Measurements from ENCODE around the gene PRKX.
A peak's percentile ranks its signal among the peaks of the same experiment; 100 is the strongest.
"Not testable (repeated sequence)": the region's sequence is repeated elsewhere in the genome, so short reads cannot be mapped to it uniquely, and the experiment has no call there.

The PRKX gene

DNA sequence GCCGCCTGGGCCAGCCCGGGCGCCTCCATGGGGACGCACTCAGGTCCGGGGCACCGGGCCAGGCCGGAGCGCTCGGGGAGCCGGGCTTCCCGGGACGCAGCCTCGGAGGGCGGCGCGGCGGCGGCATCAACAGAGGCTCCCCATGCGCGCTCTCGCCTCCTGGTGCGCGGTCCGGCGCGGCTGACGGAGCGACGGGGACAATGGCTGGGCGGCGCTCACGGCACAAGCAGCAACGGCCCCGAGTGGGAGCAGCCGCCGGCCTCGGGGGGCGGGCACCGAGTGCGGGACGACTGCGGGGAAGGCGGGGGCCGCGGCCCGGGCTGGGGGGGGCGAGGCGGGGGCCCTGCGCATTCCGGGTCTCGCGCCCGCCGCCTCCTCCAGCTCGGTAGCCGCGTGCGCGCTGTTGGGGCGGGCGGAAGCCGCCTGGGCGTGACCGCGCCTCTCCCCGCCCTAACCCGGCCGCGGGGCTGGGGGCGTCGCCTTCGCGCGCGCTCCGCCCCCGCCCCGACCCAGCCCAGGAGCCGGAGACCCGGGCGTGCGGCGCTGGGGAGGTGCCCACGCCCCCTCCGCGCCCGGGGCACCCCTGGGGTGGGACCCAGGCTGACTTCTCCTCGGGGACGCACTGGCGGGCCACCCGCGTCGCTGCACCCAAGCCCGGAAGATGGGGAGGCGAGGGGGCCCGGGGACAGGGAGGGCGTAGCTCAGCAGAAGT, at the start of gene PRKX:
PRKX (minus strand) TSS at position 425 of the 712 bp plus-strand sequence; CDS start at position 29, 396 bp downstream.
- peak; percentile 79 for DNase-seq (ENCODE audit: low read depth)

DNA sequence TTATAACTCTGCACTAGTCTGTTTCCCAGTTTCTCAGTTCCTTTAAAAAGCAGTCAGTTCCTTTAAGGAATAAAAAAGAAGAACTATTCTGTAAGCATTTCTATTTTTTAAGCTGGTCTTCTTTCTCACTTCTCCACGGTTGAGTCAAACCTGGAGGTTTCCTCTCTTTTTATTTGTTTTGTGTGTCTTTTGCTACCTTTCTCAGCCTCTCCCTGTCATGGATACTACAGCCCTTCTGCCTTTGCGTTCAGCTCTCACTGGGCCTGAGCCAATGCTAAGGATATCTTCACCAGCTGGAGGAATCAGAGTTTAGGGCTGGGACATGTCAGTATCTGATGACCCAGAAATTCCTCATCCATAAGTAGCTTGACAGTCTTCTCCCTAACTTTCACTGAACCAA, 49.7 kb upstream of the PRKX start:
- DNase-seq (ENCODE audit: low read depth): no peak

DNA sequence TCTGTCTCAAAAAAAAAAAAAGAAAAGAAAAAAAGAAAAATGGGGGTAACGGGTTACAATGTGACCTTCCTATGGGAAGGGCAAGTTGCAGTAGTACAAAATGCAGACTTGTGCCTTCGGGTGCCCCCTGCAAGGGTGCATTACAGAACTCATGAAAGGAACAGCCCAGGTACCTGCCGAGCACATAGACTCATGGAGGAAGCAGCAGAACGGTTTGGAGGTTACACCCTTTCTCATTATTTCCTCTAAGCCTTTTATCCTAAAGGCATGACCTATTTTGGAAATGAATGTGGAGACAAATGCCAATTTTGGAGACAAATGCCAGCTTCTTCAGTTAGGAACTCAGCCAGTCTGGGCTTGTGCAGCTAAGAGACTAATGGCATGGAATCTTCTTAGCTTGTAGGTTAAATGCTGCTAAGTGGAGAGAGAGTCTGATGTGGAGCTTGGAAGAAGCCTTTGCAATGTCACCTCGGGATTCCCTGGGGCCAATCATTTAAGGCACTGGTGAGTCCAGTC, 44.1 kb upstream of the PRKX start:
- no peak for DNase-seq (ENCODE audit: low read depth)

DNA sequence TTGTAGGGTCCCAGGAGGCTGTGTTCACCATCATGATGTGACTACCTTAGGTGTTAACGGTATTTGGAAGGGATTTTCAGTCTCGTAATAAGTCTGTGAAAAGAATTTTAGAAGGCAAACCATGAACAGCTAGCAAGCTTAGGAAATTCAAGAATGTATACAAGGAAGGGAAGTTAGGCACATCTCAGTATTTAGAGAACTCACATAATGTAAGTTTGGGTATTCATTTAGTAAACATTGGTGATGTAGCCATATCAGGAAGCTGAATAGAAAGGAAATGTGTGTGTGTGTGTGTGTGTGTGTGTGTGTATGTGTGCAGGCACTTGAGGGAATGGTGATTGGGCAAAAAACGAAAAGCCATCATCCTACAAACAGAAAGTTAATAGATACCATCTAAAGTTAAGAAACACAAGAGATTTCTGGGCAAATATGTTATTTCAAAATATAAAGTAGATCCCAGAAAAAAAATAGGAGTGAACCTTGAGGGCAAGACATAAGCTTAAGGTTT, 34.7 kb upstream of the PRKX start:
- DNase-seq (ENCODE audit: low read depth): no peak

DNA sequence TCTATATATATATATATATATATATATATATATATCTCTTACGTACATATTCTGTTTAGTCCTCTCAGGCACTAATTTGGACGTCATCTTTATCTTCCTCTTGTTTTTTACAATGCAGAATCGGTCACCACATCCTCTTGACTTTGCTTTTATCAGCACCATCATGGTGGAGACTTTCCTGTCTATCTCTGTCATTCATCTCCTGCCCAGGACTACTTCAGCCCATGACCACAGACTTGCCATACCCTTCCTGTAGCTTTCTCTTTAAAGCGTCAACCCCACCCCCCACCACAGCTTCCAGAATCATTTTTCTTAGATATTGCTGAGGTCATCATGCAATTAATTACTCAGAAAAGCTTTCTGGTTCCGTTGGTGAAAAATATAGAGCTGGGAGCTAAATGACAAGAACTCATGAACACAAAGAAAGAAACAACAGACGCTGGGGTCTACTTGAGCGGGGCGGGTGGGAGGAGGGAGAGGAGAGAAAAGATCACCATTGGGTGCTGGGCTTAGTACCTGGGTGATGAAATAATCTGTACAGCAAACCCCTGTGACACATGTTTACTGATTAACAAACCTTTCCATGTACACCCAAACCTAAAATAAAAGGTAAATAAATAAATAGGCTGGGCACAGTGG, 30.5 kb upstream of the PRKX start:
- DNase-seq (ENCODE audit: low read depth): peak; percentile 15

DNA sequence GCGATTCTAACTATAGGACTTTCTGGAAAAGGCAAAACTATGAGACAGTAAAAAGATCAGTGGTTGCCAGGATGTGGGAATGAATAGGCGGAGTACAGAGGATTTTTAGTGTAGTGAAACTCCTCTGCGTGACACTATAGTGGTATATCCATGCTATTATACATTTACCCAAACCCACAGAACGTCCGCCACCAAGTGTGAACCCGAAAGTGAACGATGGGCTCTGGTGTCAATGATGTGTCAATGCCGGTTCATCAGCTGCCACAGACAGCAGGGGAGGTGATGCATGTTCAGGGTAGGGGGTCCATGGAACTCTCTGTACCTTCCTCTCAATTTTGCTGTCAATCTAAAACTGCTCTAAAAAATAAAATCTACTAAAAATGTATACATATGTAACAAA, 27.5 kb upstream of the PRKX start:
- DNase-seq (ENCODE audit: low read depth): not testable (repeated sequence)

DNA sequence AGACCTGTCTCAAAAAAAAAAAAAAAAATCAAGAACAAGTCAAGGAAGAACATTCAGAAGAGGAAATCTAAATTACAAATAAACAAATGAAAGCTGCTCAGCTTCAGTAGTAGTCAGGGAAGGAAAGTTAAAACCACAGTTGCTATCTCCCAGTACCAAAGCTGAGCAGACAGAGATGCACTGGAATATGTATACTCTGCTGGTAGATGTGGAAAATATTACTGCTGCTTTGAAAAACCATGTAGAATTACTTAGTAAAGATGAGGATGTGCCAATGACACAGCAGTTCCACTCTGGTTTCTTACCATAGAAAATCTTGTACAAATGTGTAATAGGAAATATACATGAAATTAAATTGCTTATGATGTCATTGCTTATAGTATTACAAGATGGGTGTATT, 25.1 kb upstream of the PRKX start:
- no peak for DNase-seq (ENCODE audit: low read depth)

DNA sequence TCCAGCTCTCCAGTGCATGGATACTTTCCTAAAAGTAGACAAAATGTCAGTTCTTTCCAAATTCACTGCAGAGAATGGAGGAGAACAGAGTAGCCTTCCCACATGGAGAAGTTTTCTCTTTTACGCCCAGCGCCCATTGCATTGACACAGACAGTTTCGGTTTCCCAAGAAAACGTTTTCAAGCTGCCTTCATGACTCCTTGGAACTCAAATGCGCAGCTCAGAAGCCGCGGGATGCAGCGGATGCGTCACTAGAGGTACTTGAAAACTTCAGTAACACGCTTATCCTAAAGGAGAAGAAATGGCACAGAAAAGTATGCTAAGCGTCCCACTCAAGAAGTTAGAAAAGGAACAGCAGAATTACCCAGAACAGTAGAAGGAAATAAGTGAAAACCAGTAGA, 23.1 kb upstream of the PRKX start:
- DNase-seq (ENCODE audit: low read depth): not testable (repeated sequence)

DNA sequence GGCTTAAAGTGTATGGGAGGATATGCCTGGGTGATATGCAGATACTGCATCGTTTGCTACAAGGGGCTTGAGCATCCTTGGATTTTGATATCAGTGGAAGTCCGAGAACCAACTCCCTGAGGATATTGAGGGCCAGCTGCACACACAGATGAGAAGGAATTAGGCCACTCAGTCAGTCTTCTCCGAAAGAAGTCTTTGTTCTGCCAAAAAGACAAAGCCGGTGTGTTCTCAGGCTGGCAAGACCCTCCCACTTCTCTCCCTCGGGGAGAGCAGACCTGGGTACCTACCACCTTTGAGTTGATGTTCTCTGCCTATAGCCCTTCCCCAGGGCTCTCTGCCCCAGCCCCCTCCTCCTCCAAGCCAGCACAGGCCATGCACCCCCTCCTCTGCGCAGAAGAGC, 22.4 kb upstream of the PRKX start:
- DNase-seq (ENCODE audit: low read depth): not testable (repeated sequence)

DNA sequence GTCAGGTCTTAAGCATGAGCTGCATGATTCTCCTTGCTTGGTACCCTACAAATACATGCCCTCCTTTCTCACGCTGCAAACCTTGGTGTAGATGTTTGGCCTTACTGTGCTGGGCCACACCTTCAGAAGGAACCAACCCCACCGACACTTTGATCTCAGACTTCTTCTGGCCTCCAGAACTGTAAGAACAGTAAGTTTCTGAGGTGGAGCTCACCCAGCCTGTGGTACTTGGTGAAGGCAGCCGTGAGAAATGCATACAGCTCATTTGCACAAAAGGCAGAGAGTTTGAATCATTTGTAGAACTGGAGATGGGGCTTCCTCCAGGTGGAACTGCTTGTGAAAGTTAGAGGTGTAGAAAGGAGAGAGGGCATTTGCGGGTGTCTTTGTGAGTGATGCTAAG, 21.0 kb upstream of the PRKX start:
- DNase-seq (ENCODE audit: low read depth): not testable (repeated sequence)

DNA sequence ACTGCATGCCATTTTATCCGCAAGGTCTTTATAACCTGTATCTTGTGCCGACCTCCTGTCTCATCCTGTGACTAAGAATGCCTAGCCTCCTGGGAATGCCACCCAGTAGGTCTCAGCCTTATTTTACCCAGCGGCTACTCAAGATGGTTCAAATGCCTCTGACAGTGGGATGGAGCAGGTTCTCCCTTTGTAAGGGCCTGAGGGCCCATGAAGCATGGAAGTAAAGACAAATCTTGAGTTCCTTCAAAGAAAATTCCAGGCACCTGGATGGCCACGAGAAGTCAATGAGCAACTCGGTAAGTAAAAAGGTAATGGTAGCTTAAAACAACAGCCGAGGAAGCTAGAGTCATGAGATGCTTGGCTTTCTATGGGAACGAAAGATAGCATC, 19.6 kb upstream of the PRKX start:
- no peak for DNase-seq (ENCODE audit: low read depth)

DNA sequence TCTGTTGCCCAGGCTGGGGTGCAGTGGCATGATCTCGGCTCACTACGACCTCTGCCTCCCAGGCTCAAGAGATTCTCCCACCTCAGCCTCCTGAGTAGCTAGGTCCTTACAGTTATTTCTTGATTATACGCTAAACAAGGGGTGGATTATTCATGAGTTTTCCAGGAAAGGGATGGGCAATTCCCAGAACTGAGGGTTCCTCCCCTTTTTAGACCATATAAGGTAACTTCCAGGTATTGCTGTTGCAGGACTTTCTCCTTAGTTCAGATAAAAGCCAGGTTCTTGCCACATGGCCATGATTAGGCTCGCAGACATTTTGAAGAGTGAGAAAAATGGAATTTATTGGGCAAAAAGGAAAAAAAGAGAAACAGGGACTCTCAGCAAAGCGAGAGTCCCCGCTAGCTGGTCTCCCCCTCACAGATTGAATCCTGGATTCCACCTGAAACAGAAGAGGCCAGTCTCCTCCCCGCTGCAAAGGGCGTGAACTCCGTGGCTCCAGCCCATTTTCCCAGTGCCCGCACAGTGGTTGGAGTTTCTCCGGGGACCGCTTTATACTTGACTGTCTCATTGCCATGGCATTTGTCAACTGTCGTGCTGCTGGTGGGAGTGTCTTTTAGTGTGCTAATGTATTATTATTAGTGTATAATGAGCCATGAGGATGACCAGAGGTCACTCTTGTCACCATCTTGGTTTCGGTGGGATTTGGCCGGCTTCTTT, 19.0 kb upstream of the PRKX start:
- not testable (repeated sequence) for DNase-seq (ENCODE audit: low read depth)

DNA sequence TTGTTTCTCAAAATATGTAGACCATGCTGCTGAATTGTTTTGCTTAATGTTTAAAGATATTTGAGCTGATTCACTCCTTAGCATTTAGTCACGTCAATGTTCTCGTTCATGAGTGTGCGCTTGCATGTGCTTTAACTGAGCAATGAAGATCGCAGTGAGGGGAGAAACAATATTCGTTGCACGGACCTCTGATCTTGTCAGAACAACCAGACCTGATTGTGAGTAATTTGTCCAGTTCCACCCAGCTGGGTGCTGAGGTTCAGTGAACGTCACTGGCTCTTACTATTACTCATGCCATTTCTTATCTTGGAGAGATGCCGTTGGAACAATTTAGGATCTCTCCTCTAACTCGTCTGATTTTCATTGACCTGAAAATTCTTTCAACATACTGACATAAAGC, 15.0 kb upstream of the PRKX start:
- no peak for DNase-seq (ENCODE audit: low read depth)

DNA sequence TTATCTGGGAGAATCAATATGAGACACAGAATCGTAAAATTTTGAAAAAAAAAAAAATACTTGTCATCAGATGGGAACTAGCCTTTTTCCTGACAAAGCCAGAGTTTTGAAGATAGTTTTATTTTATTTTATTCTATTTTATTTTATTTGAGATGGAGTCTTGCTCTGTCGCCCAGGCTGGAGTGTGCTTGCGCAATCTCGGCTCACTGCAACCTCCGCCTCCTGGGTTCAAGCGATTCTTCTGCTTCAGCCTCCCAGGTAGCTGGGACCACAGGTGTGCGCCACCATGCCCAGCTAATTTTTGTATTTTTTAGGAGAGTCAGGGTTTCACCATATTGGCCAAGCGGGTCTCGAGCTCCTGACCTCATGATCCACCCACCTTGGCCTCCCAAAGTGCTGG, 10.0 kb upstream of the PRKX start:
- DNase-seq (ENCODE audit: low read depth): not testable (repeated sequence)

DNA sequence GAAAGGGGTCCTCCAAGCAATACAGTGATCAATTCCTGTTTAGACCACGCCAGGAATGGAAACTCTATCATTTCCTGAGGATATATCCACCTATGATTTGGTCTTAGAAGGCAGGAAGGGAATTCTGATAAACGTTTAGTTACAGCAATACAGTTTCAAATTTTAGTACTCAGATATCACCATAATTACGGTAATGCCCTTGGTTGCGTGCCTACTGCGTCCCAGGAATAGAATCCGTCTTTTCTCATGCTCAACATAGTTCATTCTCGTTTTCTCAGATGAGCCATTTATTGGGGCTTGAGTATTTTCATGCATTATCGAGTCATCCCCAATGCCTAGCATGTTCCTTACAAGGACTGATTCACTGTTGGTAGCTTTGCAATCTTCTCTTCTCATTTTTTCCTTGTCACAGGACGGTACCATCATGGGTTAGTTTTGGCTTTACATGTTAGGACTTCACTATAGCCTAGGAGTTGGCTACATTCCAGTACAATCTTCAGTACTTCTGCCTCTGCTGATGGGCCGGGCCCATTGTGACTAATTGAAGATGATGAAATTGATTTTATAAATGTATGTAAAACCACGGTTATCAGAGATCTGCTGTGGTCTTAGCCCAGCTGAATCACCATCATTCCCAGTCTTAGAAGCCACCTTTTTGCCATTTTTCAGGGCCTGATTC, 4.4 kb upstream of the PRKX start:
- DNase-seq (ENCODE audit: low read depth): no peak

DNA sequence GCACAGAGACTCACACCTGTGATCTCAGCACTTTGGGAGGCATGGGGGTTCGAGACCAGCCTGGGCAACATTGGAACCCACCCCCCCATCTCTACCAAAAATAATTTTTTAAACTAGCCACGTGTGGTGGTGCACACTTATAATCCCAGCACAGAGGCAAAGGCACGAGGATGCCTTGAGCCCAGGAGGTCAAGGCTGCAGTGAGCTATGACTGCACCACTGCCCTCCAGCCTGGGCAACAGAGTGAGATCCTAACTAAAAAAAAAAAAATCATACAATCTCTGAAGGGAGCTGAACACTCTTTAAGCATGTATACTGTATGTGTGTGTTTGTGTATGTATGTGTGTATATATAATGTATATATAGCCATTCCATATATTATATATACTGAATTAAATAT, 2.5 kb upstream of the PRKX start:
- DNase-seq (ENCODE audit: low read depth): no peak

DNA sequence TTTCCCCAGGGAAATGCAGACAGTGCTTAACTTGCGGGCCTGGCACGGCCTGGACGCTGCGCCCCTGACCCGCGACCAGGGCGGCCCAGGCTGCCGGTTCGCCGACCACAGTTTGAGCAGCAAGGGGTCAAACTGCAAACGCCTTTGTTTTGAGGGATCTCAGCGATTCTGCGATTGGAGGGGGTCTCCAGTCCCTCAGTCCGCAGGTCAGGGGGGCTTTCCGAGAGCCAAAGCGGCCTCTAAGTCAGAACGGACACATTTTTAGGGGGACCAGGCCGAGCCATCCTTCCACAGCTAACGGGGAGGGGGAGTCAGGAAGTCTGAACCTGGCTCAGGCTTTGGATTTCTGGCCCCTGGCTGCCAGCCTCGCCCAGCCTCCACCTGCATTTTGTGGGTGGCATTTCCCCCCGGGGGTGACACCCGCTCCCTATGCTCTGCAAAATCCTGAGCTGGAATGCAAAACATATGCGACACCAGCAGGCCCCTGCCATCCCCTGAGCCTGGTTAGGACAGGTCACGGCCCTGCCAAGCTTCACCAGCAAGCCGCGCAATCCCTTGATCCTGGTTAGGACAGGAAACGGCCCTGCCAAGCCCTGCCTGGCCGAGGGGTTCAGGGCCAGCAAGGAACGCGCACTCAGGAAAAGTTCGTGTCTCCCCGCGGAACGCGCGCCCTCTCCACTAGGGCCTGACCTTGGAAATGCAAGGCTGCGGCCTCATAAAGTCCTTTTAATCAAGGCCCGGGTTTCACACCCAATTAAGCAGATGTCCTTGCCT, 1.4 kb upstream of the PRKX start:
- not testable (repeated sequence) for DNase-seq (ENCODE audit: low read depth)

DNA sequence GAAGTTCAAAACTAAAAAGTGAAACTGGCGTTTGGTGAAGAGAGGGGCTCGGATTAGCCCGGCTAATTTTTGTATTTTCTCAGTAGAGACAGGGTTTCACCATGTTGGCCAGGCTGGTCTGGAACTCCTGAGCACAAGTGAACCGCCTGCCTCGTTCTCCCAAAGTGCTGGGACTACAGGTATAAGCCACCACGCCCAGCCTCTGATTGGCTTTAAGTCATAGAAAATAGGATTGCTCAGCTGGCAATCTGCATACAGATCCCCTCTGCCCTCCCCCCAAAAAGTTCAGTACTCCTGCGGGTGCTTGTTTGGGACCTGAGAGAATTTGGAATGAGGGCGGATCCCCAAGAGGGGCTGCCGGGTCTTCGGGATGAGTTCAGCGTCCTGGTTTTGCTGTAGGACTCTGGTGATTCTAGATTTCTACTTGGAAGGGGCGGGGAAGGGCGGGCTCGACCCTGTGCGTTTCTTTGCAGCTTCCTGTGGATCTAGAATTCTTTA, 537 bp upstream of the PRKX start:
- no peak for DNase-seq (ENCODE audit: low read depth)

DNA sequence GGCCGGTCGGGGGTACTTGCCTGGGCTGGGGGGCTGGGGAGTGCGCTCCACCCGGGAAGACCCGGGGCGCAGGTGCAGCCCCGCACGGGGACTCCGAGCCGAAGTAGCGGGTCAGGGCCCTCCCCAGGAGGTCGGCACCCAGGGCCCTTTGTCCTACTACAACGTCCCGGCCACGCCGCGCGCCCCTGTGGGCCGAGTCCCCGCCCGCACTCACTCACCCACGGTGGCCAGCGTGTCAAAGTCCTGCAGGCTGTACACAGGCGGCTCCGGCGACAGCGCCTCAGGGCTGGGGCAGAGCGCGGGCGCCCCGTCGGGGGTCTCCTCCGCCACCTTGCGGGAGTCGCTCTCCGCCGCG, 602 bp downstream of the PRKX start:
- no peak for DNase-seq (ENCODE audit: low read depth)

DNA sequence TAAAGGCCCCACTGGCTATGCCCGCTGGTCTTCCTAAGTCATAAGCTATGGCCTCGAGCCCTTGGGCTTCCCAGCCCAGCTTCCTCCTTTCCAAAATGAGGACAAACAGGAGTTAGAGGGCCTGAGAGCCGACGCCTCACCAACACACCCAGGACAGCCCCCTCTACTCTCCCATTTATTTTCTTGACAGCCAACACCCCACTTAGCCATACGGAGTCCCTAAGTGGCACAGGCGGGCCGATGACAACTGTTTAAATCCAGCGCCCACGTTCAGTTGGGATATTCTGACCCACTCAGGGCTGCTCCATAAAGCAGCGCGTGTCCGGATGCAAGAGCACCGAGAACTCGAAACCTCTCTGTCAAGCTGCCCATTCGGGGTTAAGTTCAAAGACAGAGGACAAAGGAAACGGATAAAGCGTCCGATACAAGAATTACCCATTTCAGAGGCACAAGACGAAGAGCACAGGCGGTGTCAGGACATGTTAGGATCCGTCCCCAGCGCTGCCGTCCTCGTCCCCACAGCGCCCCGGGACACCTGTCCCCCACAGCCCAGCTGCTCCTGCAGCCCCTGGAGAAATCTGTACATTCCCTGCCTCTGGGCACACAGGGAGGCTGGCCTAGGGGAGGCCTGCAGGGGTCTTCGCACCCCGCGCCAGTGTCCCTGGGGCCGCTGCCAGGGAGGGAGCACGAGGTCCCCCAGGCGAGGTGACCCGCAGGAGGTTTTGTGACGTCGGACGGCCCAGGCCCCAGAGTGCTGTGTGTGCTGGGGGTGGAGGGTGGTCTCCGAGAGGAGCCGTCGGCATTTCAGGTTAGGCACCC, 1.2 kb downstream of the PRKX start:
- DNase-seq (ENCODE audit: low read depth): no peak

Measured in stimulated activated CD8-positive, alpha-beta memory T cell treated with anti-CD3 and anti-CD28 coated beads, Interleukin-12 subunit alpha, Interleukin-12 subunit beta, amount 100 ng/mL, for 4 hours (primary cell).